ENCODE data around the gene AKR1C1. TPM values are rescaled to one million over a fixed set of nuclear protein-coding genes. Genes with fewer than 3 reads are reported as not detected.
"Not testable (repeated sequence)": the region's sequence is repeated elsewhere in the genome, so short reads cannot be mapped to it uniquely, and the experiment has no call there.

The AKR1C1 gene
- total RNA-seq, 1 experiment from 2014 or later = 0.31 TPM

DNA sequence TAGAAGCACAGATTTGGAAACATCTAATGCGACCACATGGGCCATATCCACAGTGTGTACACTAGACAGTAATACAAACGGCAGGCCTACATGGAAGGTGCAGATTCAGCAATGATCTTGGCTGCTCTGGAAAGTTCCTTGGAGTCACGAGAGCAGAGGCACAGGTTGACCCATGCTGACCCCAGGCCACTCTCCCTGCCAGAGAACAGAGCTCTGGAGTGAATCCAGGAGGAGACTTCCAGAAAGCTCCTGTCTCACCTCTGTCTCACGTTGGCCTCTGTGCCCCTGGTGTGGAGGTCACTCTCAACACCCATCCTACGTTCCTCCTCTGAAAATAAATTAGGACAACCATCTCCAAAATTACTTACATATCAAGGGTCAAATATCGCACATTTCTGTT is 28.2 kb downstream of the AKR1C1 start:
- H3K27ac ChIP-seq (ENCODE audit: low read length); H3K4me3 ChIP-seq (ENCODE audit: low read depth in 2 of 2, low read length in 2 of 2); in situ Hi-C loops (cut with HindIII; ENCODE audit: low pct_unique_long_range_greater_than_20kb, low sequenced_read_pairs); POLR2A ChIA-PET; CTCF ChIA-PET; H3K4me1 ChIP-seq (ENCODE audit: control insufficient read depth, insufficient read depth, low read length); H3K36me3 ChIP-seq (ENCODE audit: control insufficient read depth, insufficient read depth, low read length); H3K9me3 ChIP-seq (ENCODE audit: control insufficient read depth, insufficient read depth, low read depth, low read length); DNase-seq (ENCODE audit: low read depth, low spot score); intact Hi-C loops (cut with micrococcal nuclease; ENCODE audit: unreplicated experiment); BruUV-seq (replicated peaks); H3K27me3 ChIP-seq (ENCODE audit: control insufficient read depth, insufficient read depth, low read length); ATAC-seq: not testable (repeated sequence)

GRCh38 chr10:4992564-4992963 is 29.3 kb downstream of the AKR1C1 start:
- BruUV-seq (replicated peaks); intact Hi-C loops (cut with micrococcal nuclease; ENCODE audit: unreplicated experiment); H3K4me1 ChIP-seq (ENCODE audit: control insufficient read depth, insufficient read depth, low read length); CTCF ChIA-PET; DNase-seq (ENCODE audit: low read depth, low spot score); H3K36me3 ChIP-seq (ENCODE audit: control insufficient read depth, insufficient read depth, low read length); POLR2A ChIA-PET; H3K9me3 ChIP-seq (ENCODE audit: control insufficient read depth, insufficient read depth, low read depth, low read length); ATAC-seq; in situ Hi-C loops (cut with HindIII; ENCODE audit: low pct_unique_long_range_greater_than_20kb, low sequenced_read_pairs); H3K27me3 ChIP-seq (ENCODE audit: control insufficient read depth, insufficient read depth, low read length); H3K4me3 ChIP-seq (ENCODE audit: low read depth in 2 of 2, low read length in 2 of 2); H3K27ac ChIP-seq (ENCODE audit: low read length): not testable (repeated sequence)

GRCh38 chr10:4994260-4994659 is 31.0 kb downstream of the AKR1C1 start:
- in situ Hi-C loops (cut with HindIII; ENCODE audit: low pct_unique_long_range_greater_than_20kb, low sequenced_read_pairs) = not testable (repeated sequence)

GRCh38 chr10:4998671-4999070 is 35.5 kb downstream of the AKR1C1 start:
- BruUV-seq (replicated peaks) = no TSS peak
- no peak overlapping the region for H3K4me3 ChIP-seq (ENCODE audit: low read depth in 2 of 2, low read length in 2 of 2)
- H3K27me3 ChIP-seq (ENCODE audit: control insufficient read depth, insufficient read depth, low read length) = peaks cover 3% of the 10 kb centered on the region; the same call in 1 of the 2 replicates
- H3K27ac ChIP-seq (ENCODE audit: low read length) = no peak overlapping the region
- H3K4me1 ChIP-seq (ENCODE audit: control insufficient read depth, insufficient read depth, low read length) = no peaks in the 10 kb centered on the region
- intact Hi-C loops (cut with micrococcal nuclease; ENCODE audit: unreplicated experiment) (no loop called here), in situ Hi-C loops (cut with HindIII; ENCODE audit: low pct_unique_long_range_greater_than_20kb, low sequenced_read_pairs) (no loop called here)
- ATAC-seq (no peak), DNase-seq (ENCODE audit: low read depth, low spot score) (no peak)
- H3K36me3 ChIP-seq (ENCODE audit: control insufficient read depth, insufficient read depth, low read length) = no peaks in the 10 kb centered on the region
- H3K9me3 ChIP-seq (ENCODE audit: control insufficient read depth, insufficient read depth, low read depth, low read length) = no peaks in the 10 kb centered on the region
- ChIA-PET CTCF (no interaction called here), POLR2A (no interaction called here)
- TF ChIP-seq, protein P1, sequence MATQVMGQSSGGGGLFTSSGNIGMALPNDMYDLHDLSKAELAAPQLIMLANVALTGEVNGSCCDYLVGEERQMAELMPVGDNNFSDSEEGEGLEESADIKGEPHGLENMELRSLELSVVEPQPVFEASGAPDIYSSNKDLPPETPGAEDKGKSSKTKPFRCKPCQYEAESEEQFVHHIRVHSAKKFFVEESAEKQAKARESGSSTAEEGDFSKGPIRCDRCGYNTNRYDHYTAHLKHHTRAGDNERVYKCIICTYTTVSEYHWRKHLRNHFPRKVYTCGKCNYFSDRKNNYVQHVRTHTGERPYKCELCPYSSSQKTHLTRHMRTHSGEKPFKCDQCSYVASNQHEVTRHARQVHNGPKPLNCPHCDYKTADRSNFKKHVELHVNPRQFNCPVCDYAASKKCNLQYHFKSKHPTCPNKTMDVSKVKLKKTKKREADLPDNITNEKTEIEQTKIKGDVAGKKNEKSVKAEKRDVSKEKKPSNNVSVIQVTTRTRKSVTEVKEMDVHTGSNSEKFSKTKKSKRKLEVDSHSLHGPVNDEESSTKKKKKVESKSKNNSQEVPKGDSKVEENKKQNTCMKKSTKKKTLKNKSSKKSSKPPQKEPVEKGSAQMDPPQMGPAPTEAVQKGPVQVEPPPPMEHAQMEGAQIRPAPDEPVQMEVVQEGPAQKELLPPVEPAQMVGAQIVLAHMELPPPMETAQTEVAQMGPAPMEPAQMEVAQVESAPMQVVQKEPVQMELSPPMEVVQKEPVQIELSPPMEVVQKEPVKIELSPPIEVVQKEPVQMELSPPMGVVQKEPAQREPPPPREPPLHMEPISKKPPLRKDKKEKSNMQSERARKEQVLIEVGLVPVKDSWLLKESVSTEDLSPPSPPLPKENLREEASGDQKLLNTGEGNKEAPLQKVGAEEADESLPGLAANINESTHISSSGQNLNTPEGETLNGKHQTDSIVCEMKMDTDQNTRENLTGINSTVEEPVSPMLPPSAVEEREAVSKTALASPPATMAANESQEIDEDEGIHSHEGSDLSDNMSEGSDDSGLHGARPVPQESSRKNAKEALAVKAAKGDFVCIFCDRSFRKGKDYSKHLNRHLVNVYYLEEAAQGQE (IDR thresholded peaks at IDR 0.05; ENCODE audit: insufficient read depth in 1 of 2, low read depth in 2 of 2, low read length in 1 of 2) = no peak
- TF ChIP-seq SIN3A (IDR thresholded peaks at IDR 0.05; ENCODE audit: borderline replicate concordance, insufficient read depth, low read depth, low read length) (no peak), TCF7L2 (IDR thresholded peaks at IDR 0.05; ENCODE audit: low read depth, low read length) (no peak), POLR2AphosphoS5 (IDR thresholded peaks at IDR 0.05; ENCODE audit: low read depth, low read length) (no peak)
- TF ChIP-seq, protein P2, sequence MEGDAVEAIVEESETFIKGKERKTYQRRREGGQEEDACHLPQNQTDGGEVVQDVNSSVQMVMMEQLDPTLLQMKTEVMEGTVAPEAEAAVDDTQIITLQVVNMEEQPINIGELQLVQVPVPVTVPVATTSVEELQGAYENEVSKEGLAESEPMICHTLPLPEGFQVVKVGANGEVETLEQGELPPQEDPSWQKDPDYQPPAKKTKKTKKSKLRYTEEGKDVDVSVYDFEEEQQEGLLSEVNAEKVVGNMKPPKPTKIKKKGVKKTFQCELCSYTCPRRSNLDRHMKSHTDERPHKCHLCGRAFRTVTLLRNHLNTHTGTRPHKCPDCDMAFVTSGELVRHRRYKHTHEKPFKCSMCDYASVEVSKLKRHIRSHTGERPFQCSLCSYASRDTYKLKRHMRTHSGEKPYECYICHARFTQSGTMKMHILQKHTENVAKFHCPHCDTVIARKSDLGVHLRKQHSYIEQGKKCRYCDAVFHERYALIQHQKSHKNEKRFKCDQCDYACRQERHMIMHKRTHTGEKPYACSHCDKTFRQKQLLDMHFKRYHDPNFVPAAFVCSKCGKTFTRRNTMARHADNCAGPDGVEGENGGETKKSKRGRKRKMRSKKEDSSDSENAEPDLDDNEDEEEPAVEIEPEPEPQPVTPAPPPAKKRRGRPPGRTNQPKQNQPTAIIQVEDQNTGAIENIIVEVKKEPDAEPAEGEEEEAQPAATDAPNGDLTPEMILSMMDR (IDR thresholded peaks at IDR 0.05) = no peak

More at GRCh38 chr10:4994260-4994659, 31.0 kb downstream of the AKR1C1 start:
- H3K9me3 ChIP-seq (ENCODE audit: control insufficient read depth, insufficient read depth, low read depth, low read length); BruUV-seq (replicated peaks); CTCF ChIA-PET; H3K36me3 ChIP-seq (ENCODE audit: control insufficient read depth, insufficient read depth, low read length); H3K27me3 ChIP-seq (ENCODE audit: control insufficient read depth, insufficient read depth, low read length); ATAC-seq; intact Hi-C loops (cut with micrococcal nuclease; ENCODE audit: unreplicated experiment); H3K27ac ChIP-seq (ENCODE audit: low read length); DNase-seq (ENCODE audit: low read depth, low spot score); H3K4me1 ChIP-seq (ENCODE audit: control insufficient read depth, insufficient read depth, low read length); H3K4me3 ChIP-seq (ENCODE audit: low read depth in 2 of 2, low read length in 2 of 2); POLR2A ChIA-PET: not testable (repeated sequence)

Data from Panc1 (cell line).